ENCODE data around the gene ACAP3.
A peak's percentile ranks its signal among the peaks of the same experiment; 100 is the strongest.

The ACAP3 gene

DNA sequence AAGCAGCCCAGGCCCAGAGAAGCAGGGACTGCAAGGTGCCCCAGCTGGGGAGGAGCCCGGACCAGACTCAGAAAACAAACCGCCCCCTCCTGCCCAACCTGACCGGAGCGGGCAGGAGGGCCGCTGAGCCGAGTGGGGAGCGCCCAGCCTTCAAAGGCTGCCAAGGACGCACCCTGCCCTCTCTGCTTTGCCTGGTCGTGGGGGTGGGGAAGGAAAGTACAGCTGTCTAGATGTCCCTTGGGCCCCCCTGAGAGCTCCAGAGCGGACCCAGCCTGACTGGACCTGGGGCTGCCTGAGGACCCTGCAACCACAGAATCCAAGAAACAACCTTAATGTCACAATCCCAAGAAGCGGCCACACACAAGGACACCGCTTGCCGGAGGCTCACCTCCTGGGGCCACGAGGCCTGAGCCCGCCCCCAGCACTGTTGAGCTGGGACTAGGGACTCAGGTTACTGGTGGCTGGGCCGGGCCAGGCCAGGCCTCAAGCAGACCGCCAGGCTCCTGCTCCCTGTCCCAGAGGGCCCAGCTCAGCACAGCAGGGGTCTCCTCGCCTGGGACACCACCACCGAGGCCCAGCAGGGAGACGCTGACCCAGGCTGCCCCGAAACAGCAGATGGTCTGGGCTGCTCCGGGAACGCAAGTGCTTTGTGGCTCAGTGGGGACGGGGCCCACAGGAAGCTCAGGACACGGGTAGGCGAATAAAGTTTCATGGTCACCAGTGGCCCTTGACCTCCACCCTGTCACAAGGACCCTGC is 40.1 kb upstream of the ACAP3 start:
- no peak for DNase-seq (ENCODE audit: low read depth)
- H3K4me3 ChIP-seq (ENCODE audit: low read depth, low read length), result peak overlapping the region; percentile 77
- TF ChIP-seq, protein P1, sequence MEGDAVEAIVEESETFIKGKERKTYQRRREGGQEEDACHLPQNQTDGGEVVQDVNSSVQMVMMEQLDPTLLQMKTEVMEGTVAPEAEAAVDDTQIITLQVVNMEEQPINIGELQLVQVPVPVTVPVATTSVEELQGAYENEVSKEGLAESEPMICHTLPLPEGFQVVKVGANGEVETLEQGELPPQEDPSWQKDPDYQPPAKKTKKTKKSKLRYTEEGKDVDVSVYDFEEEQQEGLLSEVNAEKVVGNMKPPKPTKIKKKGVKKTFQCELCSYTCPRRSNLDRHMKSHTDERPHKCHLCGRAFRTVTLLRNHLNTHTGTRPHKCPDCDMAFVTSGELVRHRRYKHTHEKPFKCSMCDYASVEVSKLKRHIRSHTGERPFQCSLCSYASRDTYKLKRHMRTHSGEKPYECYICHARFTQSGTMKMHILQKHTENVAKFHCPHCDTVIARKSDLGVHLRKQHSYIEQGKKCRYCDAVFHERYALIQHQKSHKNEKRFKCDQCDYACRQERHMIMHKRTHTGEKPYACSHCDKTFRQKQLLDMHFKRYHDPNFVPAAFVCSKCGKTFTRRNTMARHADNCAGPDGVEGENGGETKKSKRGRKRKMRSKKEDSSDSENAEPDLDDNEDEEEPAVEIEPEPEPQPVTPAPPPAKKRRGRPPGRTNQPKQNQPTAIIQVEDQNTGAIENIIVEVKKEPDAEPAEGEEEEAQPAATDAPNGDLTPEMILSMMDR (IDR thresholded peaks at IDR 0.05; ENCODE audit: insufficient read depth, low read depth, low read length, missing control alignments), result no peak

DNA sequence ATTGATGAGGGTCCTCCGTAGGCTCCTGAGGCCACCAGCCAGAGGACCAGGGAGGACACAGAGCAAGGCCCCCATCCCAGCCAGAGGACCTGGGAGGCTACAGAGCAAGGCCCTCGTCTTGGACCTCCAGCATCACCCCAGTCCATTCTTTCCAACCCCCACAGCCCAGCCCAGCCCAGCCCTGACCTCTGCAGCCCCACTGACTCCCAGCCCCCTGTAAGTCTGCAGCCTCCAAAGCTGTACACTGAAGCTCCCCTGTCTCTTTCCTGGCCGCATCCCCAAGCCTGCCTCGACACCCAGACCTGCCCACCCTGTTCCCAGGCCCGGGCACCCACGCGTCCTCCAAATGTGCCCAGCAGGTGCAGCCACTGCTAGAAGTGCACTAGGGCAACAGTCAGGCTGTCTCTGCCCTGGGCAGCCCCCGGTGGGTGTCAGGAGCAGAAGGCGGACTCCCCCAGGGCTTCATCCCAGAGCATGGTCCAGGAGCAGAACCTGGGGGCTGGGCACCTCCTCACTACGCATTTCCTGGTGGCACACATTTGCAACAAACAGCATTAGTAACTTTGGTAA is 39.4 kb upstream of the ACAP3 start:
- TF ChIP-seq, protein P1 (IDR thresholded peaks at IDR 0.05; ENCODE audit: insufficient read depth, low read depth, low read length, missing control alignments), result no peak
- no peak overlapping the region for H3K4me3 ChIP-seq (ENCODE audit: low read depth, low read length)
- DNase-seq (ENCODE audit: low read depth), result no peak

DNA sequence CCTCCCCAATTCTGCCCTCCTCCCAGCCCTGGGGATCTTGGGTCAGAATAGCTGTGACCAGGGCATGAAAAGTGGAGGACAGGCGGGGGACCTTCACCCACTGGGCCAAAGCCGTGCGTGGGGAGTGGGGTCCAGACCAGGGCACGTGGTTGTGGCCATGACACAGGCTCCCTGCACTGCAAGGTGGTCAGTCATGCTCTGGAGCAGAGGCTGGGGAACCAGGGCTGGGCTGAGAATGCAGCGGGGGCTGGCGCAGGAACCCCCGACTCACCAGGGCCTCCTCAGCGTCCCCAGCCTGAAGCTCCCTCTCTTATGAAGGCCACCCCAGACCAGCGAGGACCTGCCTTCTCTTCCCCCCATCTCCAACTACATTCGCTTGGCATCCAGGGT is 38.8 kb upstream of the ACAP3 start:
- TF ChIP-seq, protein P1 (IDR thresholded peaks at IDR 0.05; ENCODE audit: insufficient read depth, low read depth, low read length, missing control alignments), result no peak
- no peak for DNase-seq (ENCODE audit: low read depth)
- H3K4me3 ChIP-seq (ENCODE audit: low read depth, low read length), result no peak overlapping the region

DNA sequence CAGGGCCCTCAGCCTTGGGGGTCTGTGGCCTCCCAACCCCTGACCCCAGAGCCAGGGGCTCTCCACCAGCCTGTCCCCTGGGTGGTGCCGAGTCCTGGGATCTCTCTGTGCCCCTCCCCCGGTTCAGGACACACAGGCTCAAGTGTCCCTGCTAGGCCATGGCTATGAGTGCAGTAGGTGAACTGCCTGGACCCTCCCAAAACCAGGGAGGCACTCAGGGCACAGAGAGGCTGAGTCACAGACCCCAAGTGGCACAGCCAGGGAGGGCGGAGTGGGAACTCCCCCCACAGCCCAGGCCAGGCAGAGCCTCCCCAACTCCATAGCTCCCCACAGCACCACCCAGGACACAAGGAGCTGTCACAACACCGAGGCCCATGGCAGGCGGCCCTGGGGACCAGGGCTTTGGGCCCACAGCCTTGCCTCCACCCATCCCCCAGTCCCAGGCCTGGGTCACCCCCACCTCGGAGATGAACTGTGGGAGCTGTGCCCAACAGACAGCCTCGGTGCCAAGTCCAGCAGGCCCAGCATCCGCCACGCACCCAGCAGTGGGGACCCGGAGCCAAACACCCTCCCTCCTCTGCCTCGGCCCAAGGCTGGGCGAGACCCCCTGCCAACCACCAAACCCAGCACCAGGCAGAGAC is 38.2 kb upstream of the ACAP3 start:
- no peak overlapping the region for H3K4me3 ChIP-seq (ENCODE audit: low read depth, low read length)
- TF ChIP-seq, protein P1 (IDR thresholded peaks at IDR 0.05; ENCODE audit: insufficient read depth, low read depth, low read length, missing control alignments), result no peak
- no peak for DNase-seq (ENCODE audit: low read depth)

DNA sequence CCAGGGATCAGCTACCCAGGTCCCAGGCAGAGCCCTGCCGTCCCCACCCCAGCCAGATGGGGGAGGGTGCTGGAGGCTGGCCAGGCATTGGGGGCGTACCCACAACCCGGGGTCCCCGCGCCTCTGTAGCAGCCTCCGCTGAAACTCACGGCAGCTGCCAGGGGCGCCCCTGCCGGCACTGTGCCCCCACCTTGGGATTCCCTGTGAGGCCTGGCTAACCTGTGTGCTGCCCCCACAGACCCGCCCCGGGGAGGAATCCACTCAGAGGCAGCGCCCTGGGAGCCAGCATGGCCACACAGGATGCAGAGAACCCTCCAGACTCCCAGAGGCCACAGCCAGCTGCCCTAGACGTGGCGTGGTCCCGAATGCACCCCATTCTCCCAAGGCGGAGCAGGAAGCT is 37.7 kb upstream of the ACAP3 start:
- TF ChIP-seq, protein P1 (IDR thresholded peaks at IDR 0.05; ENCODE audit: insufficient read depth, low read depth, low read length, missing control alignments), result no peak
- DNase-seq (ENCODE audit: low read depth), result no peak
- no peak overlapping the region for H3K4me3 ChIP-seq (ENCODE audit: low read depth, low read length)

DNA sequence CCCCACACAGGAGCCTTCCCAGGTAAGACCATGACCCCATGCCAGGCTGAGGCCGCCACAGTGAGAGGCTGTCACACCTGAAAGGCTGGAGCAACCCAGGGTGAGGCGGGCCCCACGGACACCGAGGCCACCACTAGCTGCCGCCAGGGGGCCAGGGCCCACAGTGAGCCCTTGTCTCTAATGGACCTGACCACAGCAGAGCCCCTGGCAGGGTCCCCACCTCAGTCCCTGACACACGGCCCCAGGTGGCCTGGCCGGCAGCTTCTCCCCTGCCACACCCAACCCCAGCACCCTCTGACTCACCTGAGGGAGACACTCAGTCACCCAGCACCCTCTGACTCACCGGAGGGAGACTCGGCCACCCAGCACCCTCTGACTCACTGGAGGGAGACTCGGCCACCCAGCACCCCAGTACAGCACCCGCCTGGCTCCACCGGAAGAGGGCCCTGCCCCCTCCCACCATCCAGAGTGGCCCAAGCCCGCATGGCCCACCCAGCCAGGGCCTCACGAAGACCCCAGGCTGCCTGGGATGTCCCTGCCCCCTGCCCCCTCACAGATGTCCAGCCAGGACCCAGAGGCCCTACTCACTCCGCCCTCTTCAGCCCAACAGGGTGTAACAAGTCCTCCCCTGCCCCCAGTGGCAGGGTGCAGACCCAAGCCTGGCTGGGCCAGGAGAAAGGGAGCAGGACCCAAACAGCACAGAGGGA is 37.1 kb upstream of the ACAP3 start:
- DNase-seq (ENCODE audit: low read depth), result no peak
- TF ChIP-seq, protein P1 (IDR thresholded peaks at IDR 0.05; ENCODE audit: insufficient read depth, low read depth, low read length, missing control alignments), result peak; percentile 54
- no peak overlapping the region for H3K4me3 ChIP-seq (ENCODE audit: low read depth, low read length)

Measured in GM12865 (cell line).